NCI-H510A treated with DMSO at 0.1 percent for 48 hours (cell line): ENCODE results near the gene BCO1.

Experiments used
- DNase-seq: peaks from one replicate; lab custom pipeline; 2025; lab: John Stamatoyannopoulos, UW

Gene BCO1

DNA sequence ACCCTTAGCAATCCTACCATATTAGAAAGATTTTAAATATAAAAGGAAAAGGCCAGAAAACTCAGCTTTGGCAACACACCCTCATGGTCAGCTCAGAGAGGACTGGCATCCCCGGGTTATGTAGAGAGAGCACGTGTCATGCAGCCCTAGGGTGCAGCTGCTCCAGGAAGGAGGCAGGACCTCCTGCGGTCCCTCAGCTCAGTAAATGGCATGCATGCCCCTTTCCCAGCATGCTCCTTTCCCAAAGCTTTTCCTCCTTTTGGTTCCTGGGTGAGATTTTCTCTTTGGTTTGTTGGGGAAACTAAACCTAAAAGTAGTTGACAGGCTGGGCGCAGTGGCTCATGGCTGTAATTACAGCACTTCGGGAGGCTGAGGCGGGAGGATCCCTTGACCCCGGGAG, 80.2 kb downstream of the BCO1 start:
- DNase-seq, result no peak

DNA sequence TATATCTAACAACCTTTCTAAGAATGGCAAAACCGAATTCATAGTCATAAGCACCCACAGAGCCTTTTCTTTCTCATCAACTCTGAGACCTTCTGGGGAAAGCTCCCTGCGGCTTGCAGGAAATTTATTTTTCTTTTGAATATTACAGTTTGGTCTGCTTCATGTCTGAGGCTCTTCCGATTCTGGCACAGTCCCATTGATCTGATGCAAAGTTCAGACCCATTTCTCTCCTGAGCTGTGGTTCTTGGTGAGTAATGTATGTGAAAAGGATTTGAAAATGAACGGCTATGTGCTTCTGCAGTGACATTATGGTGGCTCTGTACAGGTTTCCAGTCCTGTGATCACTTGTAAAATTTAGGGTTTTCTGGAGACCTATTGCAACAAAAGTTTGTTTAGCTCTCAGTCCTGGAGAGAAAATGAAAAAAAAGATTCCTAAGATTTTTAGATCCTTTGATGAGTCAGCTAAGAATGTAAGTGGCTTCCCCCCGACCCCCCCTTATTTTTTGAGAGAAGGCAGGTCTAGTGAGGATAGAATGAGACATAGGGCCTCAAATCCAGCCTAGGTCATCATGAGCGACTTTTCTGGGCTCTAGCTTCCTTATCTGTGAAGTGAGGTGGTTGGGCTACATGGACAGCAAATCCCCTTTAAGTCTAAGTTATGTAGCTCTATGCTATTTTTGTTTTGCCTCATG, 80.9 kb downstream of the BCO1 start:
- DNase-seq, result no peak

DNA sequence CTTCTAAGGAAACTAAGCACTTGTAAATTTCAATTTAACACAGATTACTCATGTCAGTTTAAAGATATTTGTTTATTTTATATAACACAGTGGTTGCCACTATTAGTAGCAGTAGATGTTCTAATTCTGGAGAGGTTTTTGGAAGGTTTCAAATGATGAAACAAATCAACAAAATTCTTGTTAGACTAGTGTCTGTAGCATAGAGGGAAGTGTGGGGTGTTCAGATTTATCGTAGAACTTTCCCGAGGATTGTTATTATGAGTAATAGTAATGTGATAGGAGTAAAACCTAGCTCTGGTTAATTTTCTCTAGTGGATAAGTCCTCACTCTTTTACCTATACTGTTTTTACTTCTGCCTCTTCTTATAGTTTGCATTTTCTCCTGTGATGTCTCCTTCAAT, 82.5 kb downstream of the BCO1 start:
- no peak for DNase-seq

DNA sequence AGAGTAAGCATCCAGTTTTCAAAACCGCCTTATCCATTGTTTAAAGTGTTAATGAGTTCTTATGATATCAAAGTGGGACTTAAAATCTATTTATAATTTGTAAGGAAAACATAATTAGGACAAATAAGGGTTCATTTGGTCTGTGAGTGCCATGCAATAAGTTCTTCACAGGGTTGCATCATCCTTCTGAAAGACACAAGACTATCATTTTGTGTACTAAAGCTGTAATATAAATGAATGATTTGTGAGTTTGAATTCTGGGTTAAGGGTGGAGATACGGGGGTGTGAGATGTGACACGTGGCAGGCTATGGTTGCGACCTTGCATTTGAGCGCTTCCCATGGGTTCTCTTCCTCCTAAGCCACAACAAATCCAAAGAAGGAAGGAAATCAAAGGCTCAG, 83.0 kb downstream of the BCO1 start:
- no peak for DNase-seq

DNA sequence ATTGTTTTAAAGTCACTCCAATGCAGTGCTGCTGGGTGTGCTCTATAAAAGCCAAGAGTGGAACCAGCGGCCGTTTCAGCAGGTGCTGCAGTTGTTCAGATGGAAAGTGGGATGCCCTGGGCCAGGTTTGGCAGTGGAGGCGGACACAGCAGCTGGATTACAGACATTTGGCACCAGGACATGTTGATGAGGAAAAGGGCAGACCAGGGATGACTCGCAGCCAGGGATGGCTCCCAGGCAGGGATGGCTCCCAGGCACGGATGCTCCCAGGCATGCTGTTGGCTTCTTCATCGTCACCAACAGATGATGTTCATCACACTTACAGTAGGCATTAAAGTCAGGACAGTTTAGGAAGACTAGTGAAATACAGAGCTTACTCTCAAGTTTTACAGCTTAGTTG, 86.3 kb downstream of the BCO1 start:
- no peak for DNase-seq

DNA sequence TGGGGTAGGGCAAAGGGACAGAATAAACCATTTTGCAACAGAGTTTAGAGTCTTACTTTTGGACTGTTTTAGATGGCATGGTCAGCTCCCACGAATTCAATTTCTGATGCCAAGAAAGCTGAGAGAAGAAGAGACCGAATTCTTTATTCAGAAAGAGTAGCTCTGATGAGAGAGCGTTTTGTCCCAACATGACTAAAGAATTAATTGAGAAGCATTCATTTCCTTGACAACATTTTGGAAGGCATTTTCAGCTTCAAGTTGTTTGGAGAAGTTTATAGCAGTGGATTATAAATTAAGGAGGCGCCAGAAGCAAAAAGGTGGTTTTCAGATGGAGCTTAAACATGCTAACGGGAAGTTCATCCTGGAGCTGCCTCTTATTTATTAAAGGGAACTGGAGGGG, 88.5 kb downstream of the BCO1 start:
- no peak for DNase-seq

DNA sequence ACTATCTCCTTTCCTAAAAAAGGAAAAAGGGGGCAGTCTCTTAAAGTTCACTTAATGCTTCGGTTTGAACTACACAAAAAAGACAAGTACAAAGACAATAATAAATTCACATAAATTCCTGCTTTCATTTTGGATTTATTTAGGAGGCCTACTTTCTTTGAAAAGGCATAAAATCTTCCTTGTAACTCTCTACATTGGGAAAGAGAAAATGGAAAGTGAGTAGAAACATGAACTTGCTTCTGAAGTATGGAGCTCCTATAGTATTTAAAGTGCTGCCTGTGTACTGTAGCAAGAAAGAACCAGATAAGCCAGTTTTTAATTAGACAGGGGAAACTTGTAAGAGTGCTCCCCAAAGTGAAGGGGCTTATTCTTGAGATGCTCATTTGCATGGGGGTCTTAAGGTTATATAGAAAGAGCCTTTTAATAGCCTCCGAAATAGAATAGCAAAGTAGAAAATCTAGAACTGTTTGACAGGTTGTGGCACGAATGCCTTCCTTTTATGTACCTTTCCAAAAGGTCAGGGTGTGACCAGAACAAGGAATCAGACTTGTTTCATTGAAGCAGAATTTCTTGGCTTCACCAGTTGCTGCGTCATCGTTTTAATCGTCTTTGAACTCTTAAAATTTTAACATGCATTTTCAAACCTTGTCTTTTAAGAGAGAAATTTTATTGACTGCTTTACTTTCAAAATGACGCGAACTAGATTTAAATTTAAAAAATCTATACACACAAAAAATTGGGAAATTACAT, 89.1 kb downstream of the BCO1 start:
- DNase-seq, result no peak

DNA sequence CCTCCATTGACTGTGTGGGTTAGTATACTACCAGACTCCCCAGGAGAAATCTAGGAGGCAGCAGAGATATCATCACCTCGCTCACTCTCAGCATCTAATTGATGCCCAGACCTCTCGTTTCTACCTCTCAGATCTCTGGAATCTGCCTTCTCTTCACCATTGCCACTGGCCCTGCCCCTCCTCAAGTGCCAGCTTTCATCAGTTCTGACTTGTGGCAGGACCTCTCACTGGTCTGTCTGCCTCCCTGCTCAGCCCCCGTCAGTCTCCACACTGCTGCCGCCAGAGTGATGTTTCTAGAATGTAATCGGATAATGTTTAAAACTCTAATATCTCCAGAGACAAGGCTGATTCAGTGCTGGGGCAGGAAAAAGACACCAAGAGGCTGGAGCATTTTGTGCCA, 91.5 kb downstream of the BCO1 start:
- DNase-seq, result no peak

DNA sequence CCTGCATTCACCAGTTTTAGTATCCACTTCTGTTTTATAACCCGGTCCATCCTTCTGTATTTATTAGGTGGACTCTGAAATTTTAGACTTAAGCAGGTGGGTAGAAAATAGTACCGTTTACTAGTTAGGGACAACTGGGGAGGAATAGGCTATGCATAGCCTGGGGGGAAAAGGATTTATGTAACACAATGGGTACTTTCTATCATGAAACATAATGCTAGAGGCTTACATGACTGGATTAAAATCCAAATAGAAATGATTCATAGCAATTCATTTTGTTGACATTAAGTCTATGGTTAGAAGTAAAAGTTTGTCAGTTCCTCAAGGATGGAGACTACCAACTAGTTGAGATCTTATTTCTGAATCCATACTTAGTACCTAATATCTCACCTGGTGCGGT, 94.9 kb downstream of the BCO1 start:
- DNase-seq, result no peak

DNA sequence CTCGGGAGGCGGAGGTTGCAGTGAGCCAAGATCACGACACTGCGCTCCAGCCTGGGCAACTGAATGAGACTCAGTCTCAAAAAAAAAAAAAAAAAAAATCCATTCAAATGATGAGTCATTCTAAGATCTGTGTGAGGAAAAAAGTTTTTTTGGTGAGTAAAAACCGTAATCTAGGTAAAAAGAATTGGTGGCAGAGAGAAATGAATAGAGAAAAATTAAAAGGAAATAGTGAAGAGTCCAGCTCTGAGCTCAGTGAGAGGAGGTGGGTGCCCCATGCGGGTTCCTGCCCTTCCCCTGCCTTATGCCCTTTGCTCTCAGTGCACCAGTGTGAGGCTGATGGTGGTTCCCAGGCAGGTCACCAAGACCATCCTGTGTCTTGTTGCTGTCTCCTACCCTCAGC, 97.2 kb downstream of the BCO1 start:
- no peak for DNase-seq

DNA sequence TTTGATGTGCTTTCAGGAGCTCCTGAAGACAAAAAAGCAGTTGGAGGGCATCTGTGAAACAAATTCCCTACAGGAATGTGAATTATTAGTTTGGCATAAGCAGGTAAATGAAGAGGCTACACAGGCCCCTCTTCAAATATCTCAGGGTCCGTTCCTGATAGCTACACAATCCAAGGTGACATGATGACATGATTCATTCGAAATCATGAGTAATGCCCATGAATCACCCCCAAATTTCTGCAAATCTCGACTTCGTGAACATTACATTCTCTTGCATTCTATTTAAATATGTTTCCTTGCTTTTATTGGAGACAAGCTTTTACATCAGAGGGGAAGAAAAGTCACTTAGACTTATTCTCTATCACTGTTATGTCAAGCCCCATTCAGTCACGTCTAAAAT, 98.6 kb downstream of the BCO1 start:
- DNase-seq, result no peak
